NCI-H187 treated with DMSO at 0.1 percent for 48 hours (cell line): ENCODE measurements around the gene TNS3.

ENCODE experiments used
- DNase-seq: peaks from one replicate; lab custom pipeline; 2025; lab: John Stamatoyannopoulos, UW

The TNS3 gene

GRCh38 chr7:47385536-47386125 is 196.3 kb downstream of the TNS3 start:
- DNase-seq: no peak

GRCh38 chr7:47384755-47385535 is 197.0 kb downstream of the TNS3 start:
- DNase-seq: no peak

DNA sequence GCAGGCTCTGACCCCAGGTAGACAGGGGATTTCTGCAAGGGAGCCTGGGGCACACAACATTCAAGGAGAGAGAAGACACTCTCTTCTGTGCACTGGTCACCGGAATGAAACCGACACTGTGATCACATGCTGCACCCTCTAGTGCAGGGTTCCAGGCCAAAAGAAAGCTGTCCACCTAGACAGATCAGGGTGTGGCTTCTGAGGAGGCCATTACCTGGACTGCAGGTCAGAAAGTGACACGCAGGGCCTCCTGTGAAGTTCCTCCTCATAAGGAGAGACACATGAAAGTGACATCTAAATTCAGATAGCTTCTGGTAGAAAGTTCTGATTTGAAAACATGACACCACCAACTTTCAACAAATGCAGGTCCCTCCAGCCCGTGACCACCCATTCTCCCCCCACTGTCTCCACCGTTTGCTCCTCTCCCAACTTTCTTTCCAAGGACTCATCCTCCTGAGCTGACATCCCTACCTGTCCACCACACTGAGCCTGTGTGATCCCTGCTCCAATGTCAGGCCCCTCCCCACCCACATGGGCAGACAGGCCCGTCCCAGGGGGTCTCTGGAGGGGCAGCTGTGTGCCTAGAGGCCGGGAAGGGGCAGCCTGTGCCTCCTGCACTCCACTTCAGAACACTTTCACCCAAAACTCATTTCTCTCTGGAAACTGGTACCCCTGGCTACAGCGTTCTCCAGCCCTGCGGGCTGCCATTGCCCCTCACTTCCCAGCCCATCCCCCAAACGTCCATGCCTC is 198.0 kb downstream of the TNS3 start:
- DNase-seq: no peak

GRCh38 chr7:47383072-47383471 is 198.8 kb downstream of the TNS3 start:
- no peak for DNase-seq

GRCh38 chr7:47382200-47382599 is 199.7 kb downstream of the TNS3 start:
- DNase-seq: no peak

DNA sequence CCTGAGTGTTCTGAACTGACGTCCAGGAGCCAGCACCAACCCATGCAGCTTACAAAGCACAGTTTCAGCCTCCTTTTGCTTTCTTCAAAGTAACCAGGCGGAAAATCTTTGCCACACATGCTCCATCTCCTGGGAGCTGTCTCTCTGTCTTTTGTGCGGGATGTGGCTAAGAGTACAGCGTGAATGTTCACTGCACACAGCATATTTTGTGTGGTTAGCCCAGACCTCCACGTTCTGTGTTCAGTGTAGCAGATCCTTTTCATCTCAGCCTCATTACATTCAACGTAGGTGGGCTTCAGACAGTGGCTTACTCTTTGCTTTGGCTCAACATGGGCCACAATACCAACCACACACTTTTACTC is 200.8 kb downstream of the TNS3 start:
- DNase-seq: no peak

DNA sequence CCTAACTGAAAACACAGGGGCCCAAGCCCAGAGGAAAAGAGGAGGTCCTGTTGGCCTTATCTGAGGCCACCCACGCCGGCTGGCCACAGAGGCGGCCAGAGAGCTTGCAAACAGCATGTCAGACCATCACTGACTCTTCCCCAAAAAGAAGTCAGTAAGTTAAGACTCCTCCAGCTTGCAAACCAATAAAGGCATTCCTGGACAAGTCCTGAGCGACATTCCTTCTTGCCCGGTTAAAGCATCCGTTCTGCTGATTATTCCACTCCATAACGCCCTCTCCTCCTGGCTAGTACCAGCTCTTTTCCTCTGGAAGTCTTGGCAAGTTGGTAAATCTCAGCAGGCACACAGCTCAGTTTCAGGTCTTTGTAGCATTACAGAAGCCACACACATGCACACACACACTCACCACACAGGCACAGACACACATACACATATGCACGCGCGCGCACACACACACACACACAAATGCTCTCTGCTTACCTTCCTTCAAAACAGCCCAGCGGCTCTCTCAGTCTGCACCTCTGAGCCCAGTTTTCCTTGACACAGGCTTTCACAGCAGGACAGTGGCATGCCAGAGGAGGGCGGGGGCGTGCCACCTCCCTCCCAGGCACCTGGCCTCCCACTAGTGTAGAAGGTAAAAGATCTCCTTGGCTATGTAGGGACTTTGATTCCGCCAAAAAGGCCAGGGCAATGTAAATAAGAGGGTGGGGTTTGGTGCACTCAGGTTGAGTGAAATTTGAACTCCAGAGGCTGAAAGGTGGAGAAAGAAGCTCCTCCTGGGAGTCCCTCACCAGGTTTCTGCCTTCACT is 201.4 kb downstream of the TNS3 start:
- DNase-seq: no peak

DNA sequence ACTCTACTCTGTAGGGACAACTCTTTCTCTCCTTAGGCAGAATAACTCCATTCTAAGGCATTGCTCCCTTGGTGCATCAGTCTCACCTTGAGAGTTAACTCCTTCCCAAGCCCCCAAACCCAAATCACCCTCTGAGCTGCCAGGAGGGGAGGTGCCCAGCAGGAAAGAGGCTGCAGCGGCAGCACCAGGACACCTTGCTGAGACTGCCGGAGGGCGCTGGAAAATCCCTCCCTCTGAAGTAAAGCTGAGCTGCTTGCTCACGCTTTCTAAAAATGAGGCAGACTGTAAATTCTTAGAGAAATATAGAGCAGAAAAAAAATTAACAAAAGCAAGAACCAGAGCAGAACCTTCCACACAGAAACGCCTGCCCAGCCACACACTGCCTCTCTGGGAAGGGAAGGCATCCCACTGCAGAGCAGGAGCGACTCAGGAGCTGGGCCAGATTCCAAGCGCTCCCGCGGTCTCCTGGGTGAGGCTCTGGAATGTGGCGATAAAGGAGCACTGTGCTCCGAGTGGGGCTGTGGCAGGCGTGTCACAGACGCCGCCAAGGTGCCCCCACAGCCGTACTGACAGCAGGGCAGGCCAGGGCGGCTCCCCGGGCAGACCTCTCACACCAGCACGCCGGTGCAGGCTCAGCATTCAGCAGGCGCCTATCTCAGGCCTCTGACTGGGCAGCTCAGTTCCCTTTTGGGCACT is 202.1 kb downstream of the TNS3 start:
- no peak for DNase-seq

GRCh38 chr7:47378728-47379395 is 203.0 kb downstream of the TNS3 start:
- DNase-seq: no peak

DNA sequence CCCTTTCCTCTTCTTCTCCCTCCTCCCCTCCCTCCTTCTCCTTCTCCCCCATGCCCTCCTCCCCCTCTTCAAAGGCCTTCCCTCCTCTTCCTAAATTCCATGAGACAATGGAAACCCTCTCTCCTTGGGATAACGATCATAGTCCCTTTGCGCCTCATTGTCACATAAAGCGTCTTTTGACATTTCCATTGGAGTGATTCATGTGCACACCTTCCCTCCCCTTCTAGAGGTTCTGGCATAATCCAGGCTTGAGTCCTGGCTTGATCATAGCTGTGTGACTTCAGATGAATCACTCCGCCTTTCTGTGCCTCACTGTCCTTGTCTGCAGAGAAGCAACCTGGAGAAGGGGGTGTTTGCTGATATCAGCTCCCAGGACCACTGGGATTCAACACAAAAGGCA is 204.2 kb downstream of the TNS3 start:
- no peak for DNase-seq

- no peak for DNase-seq
Observed at GRCh38 chr7:47376991-47377616, 204.8 kb downstream of the TNS3 start.

DNA sequence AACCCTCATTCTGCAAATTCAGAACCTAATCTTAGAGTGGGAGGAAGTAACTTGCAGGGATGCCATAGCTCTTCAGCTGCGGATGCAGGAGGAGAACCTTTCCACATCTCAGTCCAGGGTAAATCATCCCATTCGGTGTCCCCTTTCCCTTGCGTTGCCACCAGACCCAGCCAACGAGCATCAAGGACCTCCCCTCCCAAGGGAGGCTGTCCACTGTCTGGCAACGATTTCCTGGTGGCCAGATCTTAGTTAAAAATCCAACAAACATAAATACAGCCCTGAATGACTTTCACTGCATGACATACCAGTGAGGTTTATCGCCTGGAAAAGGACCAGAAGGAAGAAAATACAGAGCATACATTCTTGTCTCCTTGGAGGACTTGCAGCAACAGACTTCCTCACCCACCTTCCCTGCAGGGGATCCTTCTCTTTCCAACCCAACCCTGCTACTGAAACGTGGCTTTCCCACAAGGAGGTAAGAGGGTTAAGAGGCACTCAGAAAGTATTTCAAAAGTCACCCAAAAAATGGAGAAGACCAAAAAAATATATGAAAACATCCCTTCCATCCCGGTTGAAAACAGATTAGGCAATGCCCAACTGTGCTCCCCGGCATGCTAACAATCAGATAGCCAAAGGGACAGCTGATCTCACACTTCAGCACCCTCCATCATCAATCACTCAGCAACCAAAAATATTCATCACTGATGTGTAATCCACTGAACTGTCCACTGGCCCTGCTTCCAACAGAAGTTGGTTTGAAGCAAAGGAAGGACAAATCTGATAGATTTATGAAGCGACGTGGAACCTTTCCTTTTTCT is 206.6 kb downstream of the TNS3 start:
- no peak for DNase-seq

DNA sequence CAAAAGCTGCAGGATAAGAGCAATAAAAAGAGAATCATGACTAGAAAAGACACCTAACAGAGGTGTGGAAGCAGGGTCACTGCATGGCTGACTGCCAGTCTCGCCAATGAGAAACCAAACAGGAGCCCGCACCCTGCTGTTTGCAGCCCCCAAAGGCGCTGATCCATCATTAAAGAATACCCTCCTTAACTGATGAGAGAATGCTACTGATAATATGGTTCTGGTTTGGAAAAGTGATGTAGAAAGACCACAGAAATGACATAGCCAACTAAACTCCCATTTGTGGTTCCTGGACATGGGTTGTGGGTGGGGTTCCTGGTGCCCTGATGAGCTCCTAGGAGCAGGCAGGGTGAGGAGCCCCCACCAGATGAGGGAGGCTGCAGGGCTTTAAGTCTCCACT is 207.4 kb downstream of the TNS3 start:
- DNase-seq: no peak

- no peak for DNase-seq
Observed at GRCh38 chr7:47373871-47374451, 207.9 kb downstream of the TNS3 start.

- DNase-seq: no peak
Observed at GRCh38 chr7:47371733-47372368, 210.1 kb downstream of the TNS3 start.

DNA sequence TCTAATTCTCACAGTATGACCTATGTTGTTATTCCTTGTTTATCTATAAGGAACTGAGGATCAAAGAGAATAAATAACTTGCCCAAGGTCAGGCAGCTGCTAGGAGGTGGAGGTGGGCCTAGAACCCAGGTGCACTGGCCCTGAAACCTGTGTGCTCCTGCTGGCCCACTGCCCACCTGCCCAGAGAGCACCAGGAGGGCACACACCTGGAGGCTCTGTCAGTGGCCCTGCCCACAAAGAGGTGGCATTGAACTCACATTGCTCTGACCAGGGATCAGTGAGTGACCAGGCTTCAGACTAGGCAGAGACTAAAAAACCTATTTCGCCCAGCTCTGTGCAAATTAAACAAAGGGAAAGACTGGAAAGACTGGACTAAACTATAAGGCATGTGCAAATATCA is 210.6 kb downstream of the TNS3 start:
- no peak for DNase-seq

DNA sequence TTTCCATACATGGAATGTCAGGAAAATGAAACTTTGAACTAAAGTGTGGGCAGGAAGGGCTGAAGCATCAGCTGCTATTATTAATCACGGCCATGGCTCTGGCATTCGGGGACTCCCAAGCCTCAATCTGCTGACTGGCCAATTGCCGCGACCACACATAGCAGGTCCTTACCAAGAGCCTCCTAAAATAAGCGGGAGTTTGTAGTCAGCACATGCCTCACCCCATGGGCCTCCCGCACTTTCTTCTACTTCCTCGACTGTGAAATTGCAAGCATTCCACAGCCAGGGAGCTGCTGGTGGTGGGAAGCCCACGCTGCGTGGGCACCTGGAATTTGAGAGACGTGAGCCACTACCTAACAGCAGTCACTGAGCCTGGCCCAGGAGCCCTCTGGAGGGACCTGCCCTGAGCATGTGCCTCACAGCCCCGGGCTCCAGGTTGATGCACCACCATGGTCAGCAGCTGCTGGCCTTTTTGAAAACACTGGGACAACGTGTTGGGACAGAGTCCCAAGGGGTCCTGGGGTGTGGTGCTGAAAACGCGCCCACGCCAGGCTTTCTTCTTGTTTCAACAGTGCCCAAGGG is 211.4 kb downstream of the TNS3 start:
- no peak for DNase-seq

GRCh38 chr7:47369736-47370135 is 212.2 kb downstream of the TNS3 start:
- DNase-seq: no peak
